ENCODE results near the gene CD6.

Gene CD6

GRCh38 chr11:60971520-60971919 lies at the start of gene CD6:
TSS of gene CD6 (plus strand) at chr11:60971680. CDS start at chr11:60971866, 186 bp downstream.
- peak in 1 of 2 donors; percentile 39 for DNase-seq (ENCODE audit: low read depth in 2 of 2, low spot score in 1 of 2)

GRCh38 chr11:60921777-60922335 lies 49.6 kb upstream of the CD6 start:
- no peak for DNase-seq (ENCODE audit: low read depth in 2 of 2, low spot score in 1 of 2)

- DNase-seq (ENCODE audit: low read depth in 2 of 2, low spot score in 1 of 2) = no peak
These were observed 48.6 kb upstream of the CD6 start for GRCh38 chr11:60922906-60923305.

GRCh38 chr11:60923326-60923725 lies 48.2 kb upstream of the CD6 start:
- no peak for DNase-seq (ENCODE audit: low read depth in 2 of 2, low spot score in 1 of 2)

- no peak for DNase-seq (ENCODE audit: low read depth in 2 of 2, low spot score in 1 of 2)
These were observed 47.7 kb upstream of the CD6 start for GRCh38 chr11:60923800-60924109.

- DNase-seq (ENCODE audit: low read depth in 2 of 2, low spot score in 1 of 2) = no peak
These were observed 47.2 kb upstream of the CD6 start, which contains the start of gene TMEM132A for GRCh38 chr11:60924110-60924905. TSS of gene TMEM132A (plus strand) at chr11:60924460. CDS start at chr11:60924634, 174 bp downstream.

GRCh38 chr11:60924906-60925853 lies 46.3 kb upstream of the CD6 start:
- no peak for DNase-seq (ENCODE audit: low read depth in 2 of 2, low spot score in 1 of 2)

GRCh38 chr11:60925868-60926267 lies 45.6 kb upstream of the CD6 start:
- DNase-seq (ENCODE audit: low read depth in 2 of 2, low spot score in 1 of 2) = no peak

GRCh38 chr11:60926500-60926899 lies 45.0 kb upstream of the CD6 start:
- no peak for DNase-seq (ENCODE audit: low read depth in 2 of 2, low spot score in 1 of 2)

- no peak for DNase-seq (ENCODE audit: low read depth in 2 of 2, low spot score in 1 of 2)
These were observed 44.4 kb upstream of the CD6 start for GRCh38 chr11:60927061-60927592.

GRCh38 chr11:60927600-60927999 lies 43.9 kb upstream of the CD6 start:
- DNase-seq (ENCODE audit: low read depth in 2 of 2, low spot score in 1 of 2) = no peak

GRCh38 chr11:60928563-60929001 lies 42.9 kb upstream of the CD6 start:
- DNase-seq (ENCODE audit: low read depth in 2 of 2, low spot score in 1 of 2) = no peak

- DNase-seq (ENCODE audit: low read depth in 2 of 2, low spot score in 1 of 2) = no peak
These were observed 41.7 kb upstream of the CD6 start for GRCh38 chr11:60929764-60930163.

GRCh38 chr11:60930394-60930793 lies 41.1 kb upstream of the CD6 start:
- no peak for DNase-seq (ENCODE audit: low read depth in 2 of 2, low spot score in 1 of 2)

GRCh38 chr11:60931917-60932316 lies 39.6 kb upstream of the CD6 start:
- DNase-seq (ENCODE audit: low read depth in 2 of 2, low spot score in 1 of 2) = no peak

GRCh38 chr11:60932605-60933356 lies 38.7 kb upstream of the CD6 start:
- no peak for DNase-seq (ENCODE audit: low read depth in 2 of 2, low spot score in 1 of 2)

- DNase-seq (ENCODE audit: low read depth in 2 of 2, low spot score in 1 of 2) = no peak
These were observed 37.9 kb upstream of the CD6 start for GRCh38 chr11:60933416-60934123.

GRCh38 chr11:60934124-60934789 lies 37.2 kb upstream of the CD6 start:
- DNase-seq (ENCODE audit: low read depth in 2 of 2, low spot score in 1 of 2) = no peak

GRCh38 chr11:60934790-60935605 lies 36.5 kb upstream of the CD6 start:
- no peak for DNase-seq (ENCODE audit: low read depth in 2 of 2, low spot score in 1 of 2)
